K562 (cell line): ENCODE results near the gene SEPTIN1. TPM values are rescaled to one million over a fixed set of nuclear protein-coding genes. Genes with fewer than 3 reads are reported as not detected.
A peak's percentile ranks its signal among the peaks of the same experiment; 100 is the strongest.

Experiments
- BCOR ChIP-seq: fragments of 450-650 bp; IDR thresholded peaks from 2 replicates; pipeline ENCODE4 v1.6.1; 2016
- DIDO1 ChIP-seq: fragments of 450-650 bp; IDR thresholded peaks from 2 replicates; pipeline ENCODE4 v1.6.1; 2016; ENCODE audit warnings: low read depth, missing biosample characterization, missing genetic modification characterization
- E2F3 ChIP-seq: fragments of 250-450 bp; sonication (Bioruptor Pico); IDR thresholded peaks from 2 replicates; pipeline ENCODE4 v1.4.0; 2020; ENCODE audit warnings: mild to moderate bottlenecking
- ETV6 ChIP-seq, 3 experiments: fragments of 150-350 bp in 1 of 3; sonication (generic) in 1 of 3; formaldehyde crosslinking in 1 of 3; IDR thresholded peaks; 2 replicates each; pipeline versions ENCODE4 v1.6.1 to v1.8.0; 2014 to 2022; ENCODE audit warnings: borderline replicate concordance in 2 of 3, low read depth in 2 of 3, antibody characterized with exemption in 1 of 3, low read length in 1 of 3, mild to moderate bottlenecking in 1 of 3, missing genetic modification reagents in 1 of 3
- HMG20B ChIP-seq: fragments of 250-450 bp; sonication (Bioruptor Pico); IDR thresholded peaks from 2 replicates; pipeline ENCODE4 v1.5.0; 2021; ENCODE audit warnings: mild to moderate bottlenecking
- MTA1 ChIP-seq: fragments of 450-650 bp; IDR thresholded peaks from 2 replicates; pipeline ENCODE4 v1.6.1; 2017; ENCODE audit warnings: borderline replicate concordance
- NEUROD1 ChIP-seq: fragments of 150-350 bp; IDR thresholded peaks from 2 replicates; pipeline ENCODE4 v1.6.1; 2014; ENCODE audit warnings: borderline replicate concordance, low read length, low read depth; ENCODE audit not compliant: partially characterized antibody
- POU5F1 ChIP-seq: fragments of 150-350 bp; IDR thresholded peaks from 2 replicates; pipeline ENCODE4 v1.6.1; 2014; ENCODE audit warnings: borderline replicate concordance, low read length, low read depth, mild to moderate bottlenecking; ENCODE audit not compliant: partially characterized antibody
- PTRF ChIP-seq: fragments of 450-650 bp; IDR thresholded peaks from 2 replicates; pipeline ENCODE4 v1.6.1; 2016; ENCODE audit warnings: mild to moderate bottlenecking, missing genetic modification characterization, missing compliant biosample characterization
- RBM15 ChIP-seq: fragments of 200-400 bp; formaldehyde crosslinking; IDR thresholded peaks from 2 replicates; pipeline ENCODE4 v1.6.1; 2018; ENCODE audit warnings: mild to moderate bottlenecking, low read length, moderate library complexity; ENCODE audit not compliant: insufficient read depth
- RBM17 ChIP-seq: fragments of 200-400 bp; formaldehyde crosslinking; IDR thresholded peaks from 2 replicates; pipeline ENCODE4 v1.6.1; 2017; ENCODE audit warnings: low read depth, mild to moderate bottlenecking, low read length, borderline replicate concordance
- SAFB ChIP-seq: fragments of 200-400 bp; formaldehyde crosslinking; IDR thresholded peaks from 2 replicates; pipeline ENCODE4 v1.6.1; 2017; ENCODE audit warnings: low read depth, low read length, borderline replicate concordance
- SMC3 ChIP-seq: conservative IDR thresholded peaks from 2 replicates; pipeline ENCODE4 v1.6.1; 2011; ENCODE audit warnings: low read depth, low read length, improper control_type of control experiment; ENCODE audit not compliant: insufficient read depth
- TOE1 ChIP-seq, 2 experiments: fragments of 450-650 bp in 1 of 2; sonication (generic) in 1 of 2; formaldehyde crosslinking in 1 of 2; IDR thresholded peaks; 2 replicates each; pipeline versions ENCODE4 v1.7.1 to v1.8.0; 2016 to 2022; ENCODE audit warnings: borderline replicate concordance in 2 of 2, mild to moderate bottlenecking in 2 of 2, antibody characterized with exemption in 1 of 2, inconsistent platforms in 1 of 2, low read depth in 1 of 2, missing genetic modification reagents in 1 of 2, moderate library complexity in 1 of 2
- TSHZ1 ChIP-seq: fragments of 250-450 bp; sonication (Bioruptor Pico); IDR thresholded peaks from 2 replicates; pipeline ENCODE4 v1.4.0; 2020; ENCODE audit warnings: mild to moderate bottlenecking, moderate library complexity
- ZNF507 ChIP-seq: conservative IDR thresholded peaks from 2 replicates; pipeline ENCODE4 v1.6.1; 2017; ENCODE audit warnings: missing genetic modification characterization, missing compliant biosample characterization
- polyA plus RNA-seq, 8 experiments: library from polyadenylated mRNA; depleted of rRNA in 4 of 8; stranded (reverse) in 5 of 8; unstranded in 3 of 8; fragments of >200 nt; fragmentation: Nextera tagmentation in 2 of 8; fragmentation: Illumina TruSeq in 1 of 8; extraction: Ambion mirVana in 2 of 8; extraction: Trizol in 1 of 8; gene quantifications; 2 replicates each; pipeline versions ENCODE4 v1.2.1 to v1.2.3, GENCODE V29; 2011 to 2014; ENCODE audit warnings: inconsistent platforms in 1 of 8, missing spikeins in 1 of 8
- total RNA-seq, 7 experiments: library from RNA; depleted of rRNA in 6 of 7; stranded (reverse); fragments of >200 nt in 6 of 7; fragmentation: Illumina TruSeq in 2 of 7; extraction: Trizol in 2 of 7; gene quantifications; 2 replicates each; pipeline versions ENCODE4 v1.2.1 to v1.2.3, GENCODE V29; 2011 to 2021; ENCODE audit warnings: low replicate concordance in 1 of 7
- TF ChIP-seq, protein P1 (sequence below), 2 experiments: fragments of 450-650 bp; conservative IDR thresholded peaks; 2 replicates each; pipeline ENCODE4 v1.6.1; 2017; ENCODE audit warnings: mild to moderate bottlenecking in 2 of 2, moderate library complexity in 2 of 2
- TF ChIP-seq, protein P2 (sequence below): sonication (generic); formaldehyde crosslinking; IDR thresholded peaks from 2 replicates; pipeline ENCODE4 v1.8.1; 2023; ENCODE audit warnings: mild to moderate bottlenecking, missing genetic modification reagents
- TF ChIP-seq, protein P3 (sequence below): sonication (generic); formaldehyde crosslinking; IDR thresholded peaks from 2 replicates; pipeline ENCODE4 v1.9.0; 2022; ENCODE audit warnings: mild to moderate bottlenecking, missing genetic modification reagents

Gene SEPTIN1
- total and polyA plus RNA-seq, 9 of the 15 experiments (the other 6 are each of a cell fraction or from before 2014, with no cell fraction given): 0.23 to 5.6 (median 1.7) TPM; not detected in 1

- no peak for TF ChIP-seq SAFB
- no peak for TF ChIP-seq PTRF
- no peak for TF ChIP-seq RBM17
- peak; percentile 88 for TF ChIP-seq POU5F1
- 0 out of 2 replicates have a peak, but pooled peaks have one; percentile 11 for TF ChIP-seq MTA1
- TF ChIP-seq DIDO1 (tag): 0 out of 2 replicates have a peak, but pooled peaks have one; percentile 26
- TF ChIP-seq, protein P1, sequence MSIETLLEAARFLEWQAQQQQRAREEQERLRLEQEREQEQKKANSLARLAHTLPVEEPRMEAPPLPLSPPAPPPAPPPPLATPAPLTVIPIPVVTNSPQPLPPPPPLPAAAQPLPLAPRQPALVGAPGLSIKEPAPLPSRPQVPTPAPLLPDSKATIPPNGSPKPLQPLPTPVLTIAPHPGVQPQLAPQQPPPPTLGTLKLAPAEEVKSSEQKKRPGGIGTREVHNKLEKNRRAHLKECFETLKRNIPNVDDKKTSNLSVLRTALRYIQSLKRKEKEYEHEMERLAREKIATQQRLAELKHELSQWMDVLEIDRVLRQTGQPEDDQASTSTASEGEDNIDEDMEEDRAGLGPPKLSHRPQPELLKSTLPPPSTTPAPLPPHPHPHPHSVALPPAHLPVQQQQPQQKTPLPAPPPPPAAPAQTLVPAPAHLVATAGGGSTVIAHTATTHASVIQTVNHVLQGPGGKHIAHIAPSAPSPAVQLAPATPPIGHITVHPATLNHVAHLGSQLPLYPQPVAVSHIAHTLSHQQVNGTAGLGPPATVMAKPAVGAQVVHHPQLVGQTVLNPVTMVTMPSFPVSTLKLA (conservative IDR thresholded peaks at IDR 0.05): peak; percentile 86 to 94
- peak; percentile 93 for TF ChIP-seq TOE1 (IDR thresholded peaks at IDR 0.05; ENCODE audit: borderline replicate concordance)
- TF ChIP-seq TOE1 (CRISPR knock-in tag; IDR thresholded peaks at IDR 0.05; ENCODE audit: borderline replicate concordance, low read depth): no peak
- TF ChIP-seq, protein P2, sequence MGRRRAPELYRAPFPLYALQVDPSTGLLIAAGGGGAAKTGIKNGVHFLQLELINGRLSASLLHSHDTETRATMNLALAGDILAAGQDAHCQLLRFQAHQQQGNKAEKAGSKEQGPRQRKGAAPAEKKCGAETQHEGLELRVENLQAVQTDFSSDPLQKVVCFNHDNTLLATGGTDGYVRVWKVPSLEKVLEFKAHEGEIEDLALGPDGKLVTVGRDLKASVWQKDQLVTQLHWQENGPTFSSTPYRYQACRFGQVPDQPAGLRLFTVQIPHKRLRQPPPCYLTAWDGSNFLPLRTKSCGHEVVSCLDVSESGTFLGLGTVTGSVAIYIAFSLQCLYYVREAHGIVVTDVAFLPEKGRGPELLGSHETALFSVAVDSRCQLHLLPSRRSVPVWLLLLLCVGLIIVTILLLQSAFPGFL (CRISPR knock-in tag): peak; percentile 97; the same call in 1 of the 2 replicates
- peak; percentile 93 for TF ChIP-seq BCOR
- no peak for TF ChIP-seq RBM15
- no peak for TF ChIP-seq ZNF507 (tag)
- TF ChIP-seq SMC3: no peak
- peak; percentile 10 for TF ChIP-seq NEUROD1
- TF ChIP-seq ETV6 (IDR thresholded peaks at IDR 0.05; ENCODE audit: borderline replicate concordance in 1 of 2, low read depth in 2 of 2, low read length in 1 of 2): peak; percentile 98 to 99
- TF ChIP-seq ETV6 (CRISPR knock-in tag; IDR thresholded peaks at IDR 0.05; ENCODE audit: borderline replicate concordance): no peak
- no peak for TF ChIP-seq TSHZ1 (CRISPR knock-in tag)
- TF ChIP-seq, protein P3, sequence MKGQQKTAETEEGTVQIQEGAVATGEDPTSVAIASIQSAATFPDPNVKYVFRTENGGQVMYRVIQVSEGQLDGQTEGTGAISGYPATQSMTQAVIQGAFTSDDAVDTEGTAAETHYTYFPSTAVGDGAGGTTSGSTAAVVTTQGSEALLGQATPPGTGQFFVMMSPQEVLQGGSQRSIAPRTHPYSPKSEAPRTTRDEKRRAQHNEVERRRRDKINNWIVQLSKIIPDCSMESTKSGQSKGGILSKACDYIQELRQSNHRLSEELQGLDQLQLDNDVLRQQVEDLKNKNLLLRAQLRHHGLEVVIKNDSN: peak; percentile 94
- 0 out of 2 replicates have a peak, but pooled peaks have one; percentile 71 for TF ChIP-seq E2F3
- no peak for TF ChIP-seq HMG20B (CRISPR knock-in tag)
Observed at GRCh38 chr16:30355144-30355953, 27.0 kb downstream of the SEPTIN1 start, which contains the start of gene CD2BP2 (continued).
